ENCODE results near the gene IDS.

GRCh38 chrX:149458586-149458985 is 46.5 kb downstream of the IDS start:
- TF ChIP-seq CTCF (IDR thresholded peaks at IDR 0.05; ENCODE audit: poor library complexity) (no peak), EZH2 (IDR thresholded peaks at IDR 0.05; ENCODE audit: borderline replicate concordance) (no peak)
